Neural progenitor cell (in vitro differentiated cells): ENCODE measurements around the gene HES4. TPM values are rescaled to one million over a fixed set of nuclear protein-coding genes. Genes with fewer than 3 reads are reported as not detected.
"Not testable (repeated sequence)": the region's sequence is repeated elsewhere in the genome, so short reads cannot be mapped to it uniquely, and the experiment has no call there.

Experiments
- DNase-seq: peaks from one replicate; pipeline ENCODE4 v3.0.0-alpha.2; 2016; ENCODE audit warnings: low spot score
- H2AFZ ChIP-seq: fragments of 200-600 bp; sonication (generic); replicated peaks from 2 replicates; pipeline ENCODE4 v1.6.1; 2016; ENCODE audit warnings: antibody characterized with exemption
- H3F3A ChIP-seq: fragments of 200-600 bp; sonication (generic); 2 replicates; pipeline ENCODE4 v1.6.1; 2016; ENCODE audit warnings: antibody characterized with exemption, low read depth
- H3K27ac ChIP-seq: fragments of 200-600 bp; sonication (generic); 2 replicates; pipeline ENCODE4 v1.5.1; 2016; ENCODE audit warnings: mild to moderate bottlenecking
- H3K27me3 ChIP-seq: fragments of 200-600 bp; sonication (generic); 2 replicates; pipeline ENCODE4 v1.6.1; 2016; ENCODE audit warnings: mild to moderate bottlenecking, moderate library complexity
- H3K36me3 ChIP-seq: fragments of 200-600 bp; sonication (generic); 2 replicates; pipeline ENCODE4 v1.5.1; 2016
- H3K4me1 ChIP-seq: fragments of 200-600 bp; sonication (generic); 2 replicates; pipeline ENCODE4 v1.6.1; 2016; ENCODE audit warnings: mixed run types
- H3K4me2 ChIP-seq: fragments of 200-600 bp; sonication (generic); 2 replicates; pipeline ENCODE4 v1.6.1; 2016
- H3K4me3 ChIP-seq: fragments of 200-600 bp; sonication (generic); 2 replicates; pipeline ENCODE4 v1.5.1; 2016
- H3K79me2 ChIP-seq: fragments of 200-600 bp; sonication (generic); 2 replicates; pipeline ENCODE4 v1.6.1; 2016; ENCODE audit warnings: low read depth
- H3K9ac ChIP-seq: fragments of 200-600 bp; sonication (generic); 2 replicates; pipeline ENCODE4 v1.6.1; 2016
- H3K9me3 ChIP-seq: fragments of 200-600 bp; sonication (generic); 2 replicates; pipeline ENCODE4 v1.5.1; 2016; ENCODE audit warnings: low read depth
- H4K20me1 ChIP-seq: fragments of 200-600 bp; sonication (generic); 2 replicates; pipeline ENCODE4 v1.6.1; 2016; ENCODE audit warnings: low read depth
- H3K27ac Mint-ChIP-seq: 3 replicates; pipeline ENCODE4 v1.8.0; 2021; ENCODE audit warnings: mixed read lengths
- H3K27me3 Mint-ChIP-seq: 2 replicates; pipeline ENCODE4 v1.8.0; 2022; ENCODE audit warnings: low read depth, mild to moderate bottlenecking, inconsistent platforms, moderate library complexity, mixed read lengths; ENCODE audit not compliant: insufficient read depth
- H3K36me3 Mint-ChIP-seq: 3 replicates; pipeline ENCODE4 v1.8.0; 2021; ENCODE audit warnings: mixed read lengths
- H3K4me1 Mint-ChIP-seq: 3 replicates; pipeline ENCODE4 v1.8.0; 2021; ENCODE audit warnings: mixed read lengths
- H3K4me3 Mint-ChIP-seq: 3 replicates; pipeline ENCODE4 v1.8.0; 2021; ENCODE audit warnings: mild to moderate bottlenecking, moderate library complexity, mixed read lengths
- H3K9me3 Mint-ChIP-seq: 3 replicates; pipeline ENCODE4 v1.8.0; 2020; ENCODE audit warnings: mixed read lengths
- CTCF ChIP-seq: fragments of 200-600 bp; sonication (generic); IDR thresholded peaks from 2 replicates; pipeline ENCODE4 v1.5.1; 2017; ENCODE audit warnings: antibody characterized with exemption, mild to moderate bottlenecking
- EZH2 ChIP-seq: fragments of 200-600 bp; sonication (generic); IDR thresholded peaks from 2 replicates; pipeline ENCODE4 v1.6.1; 2017; ENCODE audit warnings: antibody characterized with exemption, mild to moderate bottlenecking, moderate library complexity
- EZH2phosphoT487 ChIP-seq: fragments of 200-600 bp; sonication (generic); IDR thresholded peaks from 2 replicates; pipeline ENCODE4 v1.6.1; 2017; ENCODE audit warnings: antibody characterized with exemption
- total RNA-seq: library from RNA; depleted of rRNA; stranded (reverse); fragments of >200 nt; gene quantifications from 2 replicates; pipeline ENCODE4 v1.2.3, GENCODE V29; 2015; ENCODE audit warnings: low replicate concordance

The HES4 gene
- total RNA-seq, 1 donor from 2014 or later = 7.6 TPM

GRCh38 chr1:1011396-1011949, 11.6 kb upstream of the HES4 start:
- H3K27me3 ChIP-seq = no peaks in the 10 kb centered on the region
- no peak overlapping the region for H2AFZ ChIP-seq
- Mint-ChIP-seq H3K9me3 (no peaks in the 10 kb centered on the region), H3K4me3 (no peak overlapping the region), H3K36me3 (peaks cover 2% of the 10 kb centered on the region), H3K27me3 (peaks cover 4% of the 10 kb centered on the region), H3K4me1 (peaks cover 22% of the 10 kb centered on the region), H3K27ac (no peak overlapping the region)
- peaks cover 24% of the 10 kb centered on the region for H3F3A ChIP-seq
- no peaks in the 10 kb centered on the region for H3K36me3 ChIP-seq
- H3K27ac ChIP-seq = no peak overlapping the region
- H3K4me3 ChIP-seq = no peak overlapping the region
- H4K20me1 ChIP-seq = no peaks in the 10 kb centered on the region
- H3K4me2 ChIP-seq = no peak overlapping the region
- H3K4me1 ChIP-seq = peaks cover 23% of the 10 kb centered on the region
- no peak overlapping the region for H3K9ac ChIP-seq
- no peaks in the 10 kb centered on the region for H3K9me3 ChIP-seq
- no peaks in the 10 kb centered on the region for H3K79me2 ChIP-seq
- DNase-seq = no peak
- TF ChIP-seq EZH2phosphoT487 = no peak
- no peak for TF ChIP-seq CTCF
- no peak for TF ChIP-seq EZH2

DNA sequence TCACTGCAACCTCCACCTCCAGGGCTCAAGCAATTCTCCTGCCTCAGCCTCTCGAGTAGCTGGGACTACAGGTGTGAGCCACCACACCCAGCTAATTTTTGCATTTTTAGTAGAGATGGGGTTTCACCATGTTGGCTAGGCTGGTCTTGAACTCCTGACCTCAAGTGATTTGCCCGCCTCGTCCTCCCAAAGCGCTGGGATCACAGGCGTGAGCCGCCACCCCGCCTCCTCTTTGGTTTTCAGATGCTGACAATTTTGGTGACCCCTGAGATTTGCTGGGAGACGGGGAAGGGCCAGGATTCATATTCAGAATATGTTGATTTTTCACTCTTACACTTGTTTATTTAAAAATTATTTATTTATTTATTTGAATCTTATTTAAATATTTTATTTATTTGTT, 10.2 kb upstream of the HES4 start:
- not testable (repeated sequence) for H4K20me1 ChIP-seq, H3K27me3 Mint-ChIP-seq

DNA sequence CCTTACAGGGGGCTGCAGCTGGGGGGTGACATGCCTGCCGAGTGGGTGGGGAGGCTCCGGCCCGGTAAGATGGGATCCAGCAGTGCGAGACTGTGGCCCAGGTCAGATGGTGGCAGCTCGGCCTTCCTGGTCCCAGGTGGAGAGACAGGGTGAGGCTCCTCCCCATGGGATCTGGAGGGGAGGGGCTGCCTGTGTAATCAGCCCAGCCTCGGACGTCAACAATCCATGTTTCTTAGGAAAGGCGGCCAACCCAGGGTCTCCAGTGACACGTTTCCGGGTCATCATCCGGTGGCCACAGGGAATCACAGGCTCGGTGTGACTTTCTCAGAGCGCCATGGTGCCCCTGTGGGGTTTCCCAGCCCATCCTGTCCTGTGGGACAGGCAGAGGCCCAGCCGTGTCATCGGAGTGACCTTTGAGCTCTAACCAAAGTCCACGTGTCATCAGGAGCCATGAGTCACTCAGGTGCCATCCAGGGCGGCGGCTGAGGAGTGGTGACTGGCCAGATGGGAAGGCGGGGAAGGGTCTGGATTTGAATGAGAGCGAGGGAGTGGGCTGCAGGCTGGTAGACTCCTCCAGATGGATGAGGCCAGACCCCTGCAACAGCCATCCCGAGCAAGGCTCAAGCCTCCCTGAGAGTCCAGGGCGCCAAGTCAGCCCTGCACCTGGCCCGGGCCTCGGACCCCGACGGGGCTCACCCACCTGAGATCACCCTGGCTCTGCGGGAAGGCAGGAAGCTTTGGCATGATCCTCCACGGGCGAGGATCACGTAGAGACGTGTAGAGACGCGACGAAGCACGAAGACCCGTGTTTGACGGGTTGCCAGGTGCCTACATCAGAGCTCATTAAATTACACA, 6.6 kb upstream of the HES4 start:
- H3K9me3 ChIP-seq = no peaks in the 10 kb centered on the region
- H3K4me3 ChIP-seq = no peak overlapping the region
- H2AFZ ChIP-seq = no peak overlapping the region
- no peaks in the 10 kb centered on the region for H4K20me1 ChIP-seq
- no peak overlapping the region for H3K27ac ChIP-seq
- TF ChIP-seq EZH2phosphoT487 (no peak), EZH2 (no peak), CTCF (no peak)
- H3F3A ChIP-seq = peaks cover 7% of the 10 kb centered on the region
- H3K9me3 Mint-ChIP-seq = no peaks in the 10 kb centered on the region
- H3K27ac Mint-ChIP-seq = no peak overlapping the region
- H3K4me1 Mint-ChIP-seq = peaks cover 23% of the 10 kb centered on the region
- DNase-seq = no peak
- H3K4me3 Mint-ChIP-seq = no peak overlapping the region
- H3K27me3 ChIP-seq = peaks cover 21% of the 10 kb centered on the region
- H3K36me3 Mint-ChIP-seq = peaks cover 2% of the 10 kb centered on the region
- peaks cover 26% of the 10 kb centered on the region for H3K4me1 ChIP-seq
- H3K36me3 ChIP-seq = no peaks in the 10 kb centered on the region
- H3K9ac ChIP-seq = no peak overlapping the region
- H3K79me2 ChIP-seq = no peaks in the 10 kb centered on the region
- peaks cover 5% of the 10 kb centered on the region for H3K27me3 Mint-ChIP-seq
- no peak overlapping the region for H3K4me2 ChIP-seq

More for the DNA sequence above, 10.2 kb upstream of the HES4 start:
- H3K4me2 ChIP-seq, H3K9ac ChIP-seq, H2AFZ ChIP-seq, H3K27ac ChIP-seq, DNase-seq, H3K27me3 ChIP-seq, H3K9me3 Mint-ChIP-seq, H3K36me3 ChIP-seq, H3K4me3 ChIP-seq, H3K79me2 ChIP-seq, H3K27ac Mint-ChIP-seq, H3K9me3 ChIP-seq, H3K4me3 Mint-ChIP-seq, H3K36me3 Mint-ChIP-seq: not testable (repeated sequence)
- Histone ChIP-seq H3K4me1 (peaks cover 32% of the 10 kb centered on the region), H3F3A (peaks cover 24% of the 10 kb centered on the region)
- H3K4me1 Mint-ChIP-seq = peaks cover 31% of the 10 kb centered on the region

- Histone ChIP-seq H3K27ac (no peak overlapping the region), H4K20me1 (no peaks in the 10 kb centered on the region), H3K9ac (no peak overlapping the region), H2AFZ (no peak overlapping the region), H3K4me2 (peak overlapping the region; percentile 65), H3K9me3 (no peaks in the 10 kb centered on the region), H3K4me3 (no peak overlapping the region), H3K27me3 (peaks cover 28% of the 10 kb centered on the region), H3K79me2 (no peaks in the 10 kb centered on the region), H3K36me3 (no peaks in the 10 kb centered on the region), H3F3A (peaks cover 11% of the 10 kb centered on the region), H3K4me1 (peaks cover 26% of the 10 kb centered on the region)
- TF ChIP-seq EZH2 = no peak
- peaks cover 2% of the 10 kb centered on the region for H3K36me3 Mint-ChIP-seq
- no peak for DNase-seq
- H3K27me3 Mint-ChIP-seq = peaks cover 8% of the 10 kb centered on the region
- no peak overlapping the region for H3K4me3 Mint-ChIP-seq
- no peak overlapping the region for H3K27ac Mint-ChIP-seq
- no peaks in the 10 kb centered on the region for H3K9me3 Mint-ChIP-seq
- peaks cover 23% of the 10 kb centered on the region for H3K4me1 Mint-ChIP-seq
Measured at GRCh38 chr1:1005774-1006304, 5.9 kb upstream of the HES4 start.
